ENCODE measurements around the gene SIGLEC5.

Gene SIGLEC5

GRCh38 chr19:51628153-51628939 is 1.9 kb downstream of the SIGLEC5 start:
- DNase-seq (ENCODE audit: low read depth), result no peak

- DNase-seq (ENCODE audit: low read depth), result no peak
Observed at GRCh38 chr19:51627491-51628138, 2.6 kb downstream of the SIGLEC5 start.

GRCh38 chr19:51626675-51627074 is 3.5 kb downstream of the SIGLEC5 start:
- DNase-seq (ENCODE audit: low read depth), result no peak

DNA sequence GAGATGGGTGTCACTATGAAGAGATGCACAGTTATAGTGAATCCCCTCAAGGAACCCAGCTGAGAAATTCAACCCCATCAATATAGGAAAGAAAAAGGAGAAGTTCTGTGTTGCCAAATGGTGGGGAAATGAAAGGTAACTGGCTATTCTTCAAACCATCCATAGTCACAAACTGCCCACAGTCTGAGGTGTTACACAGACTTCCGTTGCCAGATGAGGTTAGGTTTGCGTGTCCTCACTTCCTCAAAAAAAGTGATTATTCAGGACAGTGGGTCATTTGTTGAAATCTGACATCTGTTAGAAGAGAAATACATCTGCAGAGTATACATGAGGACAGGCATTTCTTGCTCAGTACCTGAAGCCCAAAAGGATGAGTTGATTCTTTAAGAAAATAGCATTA is 9.0 kb downstream of the SIGLEC5 start:
- DNase-seq (ENCODE audit: low read depth), result no peak

DNA sequence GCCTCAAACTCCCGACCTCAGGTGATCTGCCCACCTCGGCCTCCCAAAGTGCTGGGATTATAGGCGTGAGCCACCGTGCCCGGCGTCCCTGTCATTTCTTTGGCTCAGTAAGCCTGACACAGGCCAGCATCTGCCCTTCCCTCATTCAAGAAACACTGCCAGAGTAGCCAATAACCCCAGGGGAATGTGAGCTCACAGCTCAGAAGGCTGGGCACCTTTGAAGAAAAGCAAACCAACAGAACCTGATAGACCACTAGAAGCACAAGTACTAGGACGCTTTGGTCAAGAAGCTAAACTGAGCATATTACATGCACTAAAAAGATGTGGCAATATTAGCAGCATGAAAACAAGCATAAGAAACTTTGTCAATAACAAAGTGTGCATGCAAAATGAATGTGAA is 14.2 kb downstream of the SIGLEC5 start:
- DNase-seq (ENCODE audit: low read depth), result no peak

DNA sequence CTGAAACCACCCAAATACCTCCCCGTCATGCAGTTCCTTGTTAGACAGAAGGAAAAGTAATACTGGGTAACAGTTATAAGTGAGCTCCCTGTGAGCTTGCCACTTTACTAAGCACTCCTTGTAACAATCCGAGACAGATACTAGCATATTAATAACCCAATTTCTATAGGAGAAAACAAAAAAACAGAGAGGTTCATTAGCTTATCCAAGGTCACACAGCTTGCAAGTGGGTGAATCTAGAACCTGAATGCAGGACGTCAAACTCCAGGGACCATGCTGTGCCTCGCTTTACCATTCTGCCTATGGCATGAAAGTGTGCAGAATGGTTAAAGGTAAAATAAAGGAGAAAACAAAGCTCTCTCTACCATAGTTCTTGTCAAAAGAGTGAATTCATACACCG is 15.4 kb downstream of the SIGLEC5 start:
- no peak for DNase-seq (ENCODE audit: low read depth)

DNA sequence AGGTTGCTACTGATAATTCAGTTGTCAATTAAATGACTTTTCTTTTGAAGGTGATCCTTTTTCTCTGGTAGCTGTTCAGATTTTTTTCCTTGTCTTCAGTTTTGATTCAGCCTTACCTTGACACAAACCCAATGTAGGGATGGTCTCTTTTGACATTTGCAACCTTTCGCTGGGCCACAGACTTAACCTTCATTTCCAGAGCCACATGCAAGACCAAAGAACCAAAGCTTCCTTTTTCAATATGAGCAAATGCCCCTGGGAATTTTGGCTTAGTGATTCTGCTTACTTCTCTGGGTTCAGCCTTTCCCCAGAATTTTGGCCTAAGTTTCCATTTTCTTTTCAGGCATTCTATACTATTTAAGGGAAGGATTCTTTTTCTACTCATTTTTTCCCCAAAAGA is 19.6 kb downstream of the SIGLEC5 start:
- no peak for DNase-seq (ENCODE audit: low read depth)

DNA sequence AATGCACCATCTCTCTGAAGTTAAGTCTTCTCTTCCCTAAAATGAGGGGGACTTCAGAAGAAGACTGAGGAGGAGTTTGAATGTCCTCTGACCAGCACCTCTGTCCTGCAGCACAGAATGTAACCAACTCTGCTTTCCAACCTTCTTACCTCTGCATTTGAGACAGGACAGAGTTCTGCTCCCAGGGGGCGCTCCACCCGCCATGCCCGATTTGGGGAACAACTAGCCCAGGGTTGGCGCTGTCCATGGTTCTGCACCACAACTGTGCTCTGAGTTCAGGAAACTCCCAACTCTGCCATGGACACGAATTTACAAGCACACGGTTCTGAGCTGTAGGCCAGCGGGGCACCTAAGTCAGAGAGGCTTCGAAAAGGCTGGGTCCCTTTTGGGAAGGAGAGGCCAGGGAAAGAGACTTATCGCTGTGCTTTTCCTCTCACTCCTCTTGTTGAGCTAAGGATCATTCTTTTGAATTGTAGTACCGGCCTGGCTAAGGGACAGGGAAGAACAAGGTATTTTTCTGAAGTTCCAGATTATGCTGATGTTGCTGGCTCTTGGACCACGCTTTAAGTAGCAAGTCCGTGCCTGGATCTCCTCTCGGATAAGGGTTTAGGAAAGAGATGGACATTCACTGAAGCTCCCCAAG is 22.2 kb downstream of the SIGLEC5 start:
- DNase-seq (ENCODE audit: low read depth), result peak; percentile 9

GRCh38 chr19:51607077-51607476 is 23.1 kb downstream of the SIGLEC5 start:
- DNase-seq (ENCODE audit: low read depth), result no peak

DNA sequence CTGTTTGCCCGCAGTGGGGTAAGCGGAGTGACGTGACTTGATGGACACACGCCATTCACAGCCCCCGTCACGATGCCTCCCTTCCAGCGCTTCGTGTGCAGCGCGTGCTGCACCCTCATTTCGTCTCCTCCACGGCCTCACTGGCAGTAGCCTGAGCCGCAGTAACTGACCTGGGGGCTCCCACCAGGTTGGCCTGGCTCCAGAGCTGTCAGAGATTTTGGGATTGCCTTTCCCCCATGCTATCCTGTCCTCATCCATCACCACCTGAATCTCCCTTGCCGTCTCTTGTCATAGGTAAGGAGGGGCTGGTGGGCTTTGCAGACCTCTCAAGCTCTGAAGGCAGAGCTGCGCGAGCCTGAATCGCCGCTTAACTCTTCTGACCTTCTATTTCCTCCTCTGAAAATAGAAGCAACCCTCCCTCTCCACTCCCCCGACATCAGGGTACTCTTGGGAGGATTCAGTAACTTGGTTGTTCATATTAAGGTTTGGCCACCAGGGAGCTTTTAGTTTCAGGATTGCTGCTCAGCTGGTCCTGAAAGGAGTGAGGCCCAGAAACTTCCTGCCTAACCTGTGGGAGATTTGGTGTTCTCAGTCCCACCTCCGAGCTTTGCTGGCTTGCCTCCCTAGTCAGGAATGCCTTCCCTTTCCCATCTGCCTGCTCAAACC is 27.9 kb downstream of the SIGLEC5 start:
- no peak for DNase-seq (ENCODE audit: low read depth)

DNA sequence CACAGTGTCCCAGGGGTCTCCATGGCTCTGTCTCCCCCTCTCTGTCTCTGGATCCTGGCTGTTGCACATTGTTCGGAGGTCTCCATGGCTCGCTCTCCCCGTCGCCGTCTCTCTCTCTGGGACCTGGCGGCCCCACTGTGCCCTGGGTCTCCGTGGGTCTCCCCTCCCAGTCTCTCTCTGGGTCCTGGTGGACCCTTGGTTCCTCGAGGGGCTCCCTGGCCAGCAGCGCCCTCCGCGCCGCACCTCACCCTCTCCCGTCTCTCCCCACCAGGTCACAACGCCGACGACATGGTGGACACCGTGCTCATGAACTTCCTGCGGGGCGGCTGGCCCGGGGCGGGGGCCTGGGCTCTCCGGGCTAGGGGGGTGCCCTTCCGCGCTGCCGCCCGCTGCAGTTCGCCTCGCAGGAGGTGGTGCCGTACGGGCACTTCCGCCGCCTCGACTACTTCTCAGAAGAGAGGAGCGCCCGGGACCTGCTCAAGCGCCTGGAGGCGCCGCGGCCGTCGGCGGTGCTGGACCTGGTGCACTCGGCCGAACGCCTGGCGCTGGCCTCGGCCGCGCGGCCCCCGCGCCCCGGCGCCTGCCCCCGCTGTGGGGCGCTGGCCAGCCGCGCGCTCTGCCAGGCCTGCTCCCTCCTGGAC is 29.1 kb downstream of the SIGLEC5 start:
- DNase-seq (ENCODE audit: low read depth), result no peak

GRCh38 chr19:51599084-51599483 is 31.1 kb downstream of the SIGLEC5 start:
- no peak for DNase-seq (ENCODE audit: low read depth)

DNA sequence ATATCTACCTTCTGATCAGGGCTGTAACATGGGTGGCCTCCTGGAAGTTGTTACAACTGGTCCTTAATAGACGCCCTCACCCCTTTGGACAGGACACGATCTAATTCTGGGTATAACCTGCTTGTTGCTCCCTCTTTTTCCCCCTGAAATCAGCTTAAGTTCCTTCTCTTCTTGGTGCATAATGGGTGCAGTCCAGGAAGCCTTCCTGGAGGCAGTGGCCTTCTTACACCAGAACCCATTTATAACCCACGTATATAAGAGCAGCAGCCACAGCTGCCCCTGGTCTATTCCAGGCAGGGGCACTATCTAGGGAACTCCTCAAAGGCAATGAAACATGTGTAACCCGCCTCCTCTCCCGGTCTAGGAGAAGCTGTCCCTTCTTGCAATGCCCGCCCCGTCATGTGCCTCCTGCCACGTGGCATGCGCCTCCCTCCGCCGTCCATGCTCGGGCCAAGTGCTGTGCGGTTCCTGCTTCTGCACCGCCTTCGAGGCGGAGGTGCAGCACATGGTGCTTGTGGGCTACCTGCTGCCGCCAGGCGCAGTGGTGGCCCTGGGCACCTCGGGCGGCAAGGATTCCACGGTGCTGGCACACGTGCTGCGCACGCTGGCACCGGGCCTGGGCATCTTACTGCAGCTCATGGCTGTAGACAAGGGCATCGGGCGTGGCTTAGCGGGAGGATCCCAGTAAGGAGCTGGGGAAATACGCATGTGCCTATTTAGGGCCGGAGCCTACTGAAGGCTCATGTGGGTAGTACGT is 31.9 kb downstream of the SIGLEC5 start:
- DNase-seq (ENCODE audit: low read depth), result no peak

DNA sequence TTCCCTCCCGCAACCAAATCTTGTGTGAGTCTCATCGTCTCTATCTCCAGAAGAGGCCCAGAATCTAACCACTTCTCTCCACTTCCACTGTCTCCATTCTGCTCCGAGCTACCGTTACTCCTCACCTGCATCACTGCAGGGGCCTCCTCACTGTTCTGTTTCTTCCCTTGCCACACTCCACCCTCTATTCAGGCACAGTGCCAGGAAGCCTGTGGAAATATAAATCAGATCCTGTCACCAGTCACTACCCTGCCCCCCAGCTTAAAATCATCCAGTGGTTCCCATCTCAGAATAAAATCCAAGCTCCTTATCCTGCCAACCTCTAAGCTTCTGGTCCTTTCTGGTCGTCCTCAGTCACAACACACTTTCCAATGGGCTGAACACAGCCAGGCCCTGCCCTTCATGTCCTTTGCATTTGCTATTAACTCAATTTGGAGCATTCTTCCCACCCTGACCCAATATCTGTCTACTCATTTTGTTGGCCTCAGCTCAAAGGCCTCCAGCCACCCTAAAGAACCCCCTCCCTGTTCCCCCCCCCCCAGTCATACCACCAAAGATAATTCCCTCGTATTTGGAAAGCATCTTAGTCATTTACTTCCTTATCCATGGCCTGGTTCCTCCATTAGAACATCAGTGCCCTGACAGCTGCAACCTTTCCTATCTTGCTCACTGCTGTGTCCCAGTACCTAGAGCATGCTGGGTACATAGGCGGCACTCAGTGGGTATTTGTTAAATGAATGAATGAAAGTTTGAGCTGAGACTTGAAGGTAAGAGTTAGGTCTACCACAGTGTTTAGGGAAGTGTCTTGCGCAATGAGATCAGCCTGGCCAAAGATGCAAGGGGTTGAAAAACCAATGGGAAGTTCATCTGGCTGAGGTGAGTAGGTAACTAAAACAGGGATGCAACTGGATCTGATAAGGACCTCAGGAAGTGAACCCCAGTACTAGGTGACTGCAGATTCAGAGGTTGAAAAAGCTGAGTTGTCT is 34.7 kb downstream of the SIGLEC5 start:
- no peak for DNase-seq (ENCODE audit: low read depth)

- no peak for DNase-seq (ENCODE audit: low read depth)
Observed at GRCh38 chr19:51594774-51595109, 35.5 kb downstream of the SIGLEC5 start.

GRCh38 chr19:51593969-51594773 is 36.0 kb downstream of the SIGLEC5 start:
- peak; percentile 94 for DNase-seq (ENCODE audit: low read depth)

DNA sequence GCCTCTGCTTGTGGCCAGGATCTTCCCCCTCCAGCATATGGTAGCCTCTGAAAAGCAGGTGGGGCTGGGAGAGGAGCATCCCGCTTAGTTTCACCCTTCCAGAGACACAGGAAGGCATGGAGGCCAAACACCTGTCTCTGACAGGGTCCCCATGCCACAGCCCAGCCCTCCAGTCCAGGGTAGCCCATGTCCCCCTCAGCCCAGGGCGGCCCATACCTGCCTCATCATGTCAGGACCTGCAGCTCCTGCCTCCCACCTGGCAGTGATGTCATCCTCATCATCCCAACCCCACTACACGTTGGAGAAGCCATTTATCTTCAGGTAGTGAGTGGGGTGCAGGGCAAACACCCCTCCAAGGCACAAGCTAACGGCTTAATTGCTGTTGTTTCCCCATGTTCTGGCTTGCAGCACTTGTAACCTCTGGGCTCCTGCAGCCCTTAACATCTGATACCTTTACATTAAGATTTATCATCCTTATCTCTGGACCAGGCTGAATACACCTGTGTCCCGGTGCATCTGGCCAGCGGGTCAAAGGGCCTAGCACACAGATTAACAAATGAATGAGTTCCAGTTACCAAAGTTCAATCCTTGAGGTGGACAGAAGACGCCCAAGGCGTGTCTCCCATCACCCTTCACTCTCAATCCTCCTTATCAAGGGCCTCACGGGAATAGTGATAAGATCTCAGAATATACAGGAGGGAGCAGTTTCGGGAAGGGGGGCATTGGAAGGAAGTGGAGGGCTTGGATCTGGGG is 36.9 kb downstream of the SIGLEC5 start:
- no peak for DNase-seq (ENCODE audit: low read depth)

- no peak for DNase-seq (ENCODE audit: low read depth)
Observed at GRCh38 chr19:51592521-51592920, 37.7 kb downstream of the SIGLEC5 start.

DNA sequence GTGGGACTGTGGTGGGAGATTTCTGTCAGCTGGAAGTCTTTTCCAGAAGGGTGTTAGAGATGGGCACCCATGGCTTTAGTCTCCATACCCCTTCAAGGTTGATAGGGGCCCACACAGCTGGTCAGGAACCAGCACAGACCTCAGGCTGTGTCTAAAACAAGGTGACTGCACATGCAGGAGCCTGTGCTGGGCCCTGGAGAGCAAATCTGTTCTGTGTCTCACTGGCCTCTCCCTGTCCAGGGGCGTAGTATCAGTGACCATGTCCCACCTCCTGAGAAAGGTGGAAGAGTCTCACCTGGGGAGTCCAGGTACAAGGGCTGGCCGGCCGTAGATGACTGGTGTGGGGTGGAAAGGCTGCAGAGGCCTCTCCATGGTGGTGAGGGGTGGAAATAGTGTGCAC is 39.8 kb downstream of the SIGLEC5 start:
- DNase-seq (ENCODE audit: low read depth), result no peak
